SK-MEL-5 (cell line): Measurements from ENCODE around the gene PRR23E. TPM values are rescaled to one million over a fixed set of nuclear protein-coding genes. Genes with fewer than 3 reads are reported as not detected.

ENCODE experiments used
- DNase-seq: peaks from one replicate; pipeline ENCODE4 v3.0.0-alpha.2; 2016; ENCODE audit warnings: low read depth, low spot score
- in situ Hi-C: cut with HindIII; loops from 2 replicates; pipeline ENCODE4 v1.10.0; 2016; ENCODE audit warnings: low sequenced_read_pairs, high pct_unique_total_duplicates, low pct_unique_long_range_greater_than_20kb
- polyA plus RNA-seq, 2 experiments: library from polyadenylated mRNA; depleted of rRNA; stranded (reverse); fragments of >200 nt; gene quantifications; 2 replicates each; pipeline ENCODE4 v1.2.3, GENCODE V29; 2015
- total RNA-seq: library from RNA; depleted of rRNA; stranded (reverse); fragments of >200 nt; shearing (Covaris generic); gene quantifications from 2 replicates; pipeline ENCODE4 v1.2.3, GENCODE V29; 2014; rRNA removed

The PRR23E gene, protein sequence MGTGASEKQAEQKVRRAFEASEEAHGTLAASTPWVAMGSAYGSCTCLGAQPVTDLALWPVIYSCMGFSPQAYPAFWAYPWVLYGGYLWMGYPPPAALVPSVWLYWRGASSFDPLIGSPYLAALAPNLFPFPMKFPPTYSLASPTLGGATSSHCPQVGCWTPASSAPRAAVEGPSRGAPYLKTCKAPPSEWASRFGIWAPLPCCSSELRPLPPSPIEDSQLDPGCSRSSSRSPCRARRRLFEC
- not detected in 2 replicates for total RNA-seq
- not detected in 2 replicates for polyA plus RNA-seq (2015; cell fraction: cytosol; rRNA removed)
- not detected in 2 replicates for polyA plus RNA-seq (2015; cell fraction: nucleus; rRNA removed)

DNA sequence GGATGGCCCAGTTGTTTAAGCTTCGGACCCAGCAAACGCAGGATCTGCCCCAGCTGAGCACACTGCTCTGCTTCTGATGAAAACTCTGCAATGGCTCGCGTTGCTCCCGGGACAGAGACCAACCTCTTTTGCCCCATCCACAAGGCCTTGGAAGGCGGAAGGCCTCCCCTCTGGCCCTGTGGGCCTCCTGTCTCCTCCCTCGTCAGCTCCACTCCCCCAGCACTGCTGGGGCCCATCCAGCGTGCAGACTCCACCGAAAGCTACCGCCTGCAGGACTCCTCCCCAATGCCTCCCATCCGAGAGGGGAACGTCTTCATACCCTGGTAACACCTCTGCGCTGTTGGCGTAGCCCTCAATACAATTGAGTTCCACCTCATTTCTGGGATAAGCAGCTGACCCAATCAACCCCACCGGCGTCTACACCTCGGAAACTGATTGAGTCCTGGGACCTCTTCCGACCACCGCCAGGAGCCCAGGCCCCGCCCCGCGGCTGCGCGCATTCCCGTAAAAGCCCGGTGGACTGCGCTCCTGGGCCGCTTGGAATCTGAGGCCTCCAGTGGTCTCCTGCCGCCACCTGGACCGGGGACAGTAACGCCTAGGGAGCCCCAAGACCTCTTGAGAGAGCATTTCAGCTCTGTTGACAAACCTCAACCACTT, at the start of gene PRR23E:
Gene PRR23E (plus strand): TSS at position 556 of the 657 bp plus-strand sequence. CDS start 3,555 bp downstream, outside the sequence.
- in situ Hi-C loops, result no loop called here

DNA sequence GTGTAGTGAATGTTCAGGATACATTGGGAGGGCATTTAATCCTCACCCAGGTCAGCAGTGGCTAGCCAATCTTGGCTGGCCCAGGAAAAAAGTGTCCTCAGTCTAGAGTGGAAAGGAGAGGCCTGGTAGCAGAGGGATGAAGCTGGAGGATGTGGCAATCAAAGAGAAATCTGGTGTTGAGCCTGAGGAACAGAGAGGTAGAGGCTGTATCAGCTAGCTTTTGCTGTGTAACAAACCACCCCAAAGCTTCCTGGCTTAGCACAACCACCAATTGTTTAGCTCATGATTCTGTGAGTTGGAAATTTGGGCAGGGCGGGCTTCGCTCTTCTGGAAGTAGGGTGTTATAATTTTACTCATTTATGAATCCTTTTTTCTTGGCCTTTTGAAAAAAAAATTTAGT, 49.8 kb upstream of the PRR23E start:
- in situ Hi-C loops, result no loop called here
- DNase-seq, result no peak

More for the DNA sequence above, at the start of gene PRR23E:
- DNase-seq, result no peak

DNA sequence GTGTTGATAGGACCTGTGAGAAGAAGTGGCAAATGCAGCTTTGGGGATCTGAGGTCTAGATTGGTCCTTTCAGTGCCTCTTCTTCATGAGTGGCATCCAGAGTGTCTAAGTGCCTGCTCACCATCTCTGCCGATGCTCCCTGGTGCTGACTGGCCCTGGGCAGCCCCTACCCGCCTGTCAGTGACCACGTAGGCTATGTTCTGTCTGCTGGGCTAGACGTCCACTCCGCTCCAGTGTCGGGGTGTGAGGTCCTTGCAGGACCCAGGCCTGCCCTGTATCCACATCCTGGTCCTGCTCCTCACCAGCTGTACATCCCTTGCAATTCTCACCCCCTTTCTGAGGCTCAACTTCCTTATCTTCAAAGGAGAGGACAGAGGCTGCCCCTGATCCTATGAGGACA, 48.3 kb upstream of the PRR23E start:
- in situ Hi-C loops, result no loop called here
- DNase-seq, result no peak

DNA sequence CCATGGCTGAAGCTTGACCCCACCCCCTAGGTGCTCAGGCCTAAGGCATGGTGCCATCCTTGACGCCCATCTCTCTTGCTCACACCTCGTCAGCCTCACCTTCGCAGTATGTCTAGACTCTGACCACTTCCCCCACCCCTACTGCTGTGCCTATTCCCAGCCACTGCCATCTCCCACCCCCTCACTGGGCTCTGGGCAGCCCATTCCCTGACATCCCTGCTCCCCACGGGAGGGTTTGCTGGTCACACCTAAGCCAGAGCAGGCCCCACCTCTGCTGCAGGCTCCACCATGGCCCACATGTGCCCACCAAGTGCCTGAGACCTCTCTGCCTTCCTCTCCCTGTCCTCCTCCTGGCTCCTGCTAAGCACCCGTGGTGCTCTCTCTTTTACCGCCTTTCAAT, 47.7 kb upstream of the PRR23E start:
- in situ Hi-C loops, result no loop called here

DNA sequence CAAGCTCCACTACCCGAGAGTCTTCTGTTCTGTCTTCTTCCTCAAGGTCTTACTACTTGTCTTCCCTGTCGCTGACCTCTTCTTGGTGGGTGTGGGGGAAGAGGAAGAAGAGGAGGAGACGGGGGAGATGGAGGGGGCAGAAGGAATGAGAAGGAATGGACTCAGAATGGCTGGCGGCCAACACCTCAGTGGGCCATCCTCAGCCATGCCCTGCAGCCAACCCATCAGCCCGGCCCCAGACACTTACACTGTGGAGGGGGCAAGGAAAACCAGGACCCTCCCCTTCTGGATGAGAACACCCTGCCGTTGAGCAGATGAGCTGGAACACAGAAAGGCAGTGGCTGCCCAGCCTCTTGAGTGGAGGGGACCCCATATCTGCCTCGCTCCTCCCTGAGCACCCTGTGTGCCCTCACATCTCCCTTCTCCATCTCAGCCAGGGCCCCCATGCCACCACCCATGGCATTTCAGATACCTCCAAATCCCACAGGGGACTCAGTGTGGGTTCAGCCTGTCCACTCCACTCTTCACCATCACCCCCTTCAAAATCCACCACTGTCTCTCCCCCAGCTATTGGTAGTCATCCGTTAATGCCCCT, 45.5 kb upstream of the PRR23E start:
- no peak for DNase-seq
- in situ Hi-C loops, result no loop called here

More for the DNA sequence above, 47.7 kb upstream of the PRR23E start:
- DNase-seq, result no peak

DNA sequence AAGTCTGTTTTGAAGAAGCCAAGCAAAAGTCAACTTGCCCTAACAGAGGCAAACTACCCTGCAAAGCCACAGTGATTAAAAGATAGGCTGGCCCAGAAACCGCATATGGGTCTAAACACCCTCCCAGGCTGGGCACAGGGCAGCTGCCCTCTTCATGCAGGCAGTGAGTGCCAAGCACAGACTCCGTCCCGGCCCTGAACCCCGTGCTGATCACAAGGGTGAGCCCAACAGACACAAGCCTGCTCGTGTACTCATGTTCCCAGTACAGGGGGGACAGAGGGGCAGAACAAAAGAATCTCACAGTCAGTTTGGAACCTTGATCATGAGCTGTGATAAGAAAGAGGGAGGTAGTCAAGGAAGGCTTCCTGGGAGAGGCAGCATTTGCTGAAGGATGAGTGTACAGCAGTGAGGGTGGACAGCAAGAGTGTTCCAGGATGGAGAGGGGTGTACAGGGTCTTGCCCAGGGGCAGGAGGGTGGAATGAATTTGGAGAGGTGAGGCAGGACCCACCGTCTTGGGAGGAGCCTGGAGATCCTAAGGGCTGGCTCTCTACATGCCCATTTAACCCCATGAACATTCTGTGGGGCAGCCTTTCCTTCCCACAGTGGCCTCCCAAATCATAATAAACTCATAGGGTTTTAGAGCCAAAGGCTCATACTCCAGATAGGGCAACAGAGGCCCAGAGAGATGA, 43.2 kb upstream of the PRR23E start:
- no peak for DNase-seq
- in situ Hi-C loops, result no loop called here

DNA sequence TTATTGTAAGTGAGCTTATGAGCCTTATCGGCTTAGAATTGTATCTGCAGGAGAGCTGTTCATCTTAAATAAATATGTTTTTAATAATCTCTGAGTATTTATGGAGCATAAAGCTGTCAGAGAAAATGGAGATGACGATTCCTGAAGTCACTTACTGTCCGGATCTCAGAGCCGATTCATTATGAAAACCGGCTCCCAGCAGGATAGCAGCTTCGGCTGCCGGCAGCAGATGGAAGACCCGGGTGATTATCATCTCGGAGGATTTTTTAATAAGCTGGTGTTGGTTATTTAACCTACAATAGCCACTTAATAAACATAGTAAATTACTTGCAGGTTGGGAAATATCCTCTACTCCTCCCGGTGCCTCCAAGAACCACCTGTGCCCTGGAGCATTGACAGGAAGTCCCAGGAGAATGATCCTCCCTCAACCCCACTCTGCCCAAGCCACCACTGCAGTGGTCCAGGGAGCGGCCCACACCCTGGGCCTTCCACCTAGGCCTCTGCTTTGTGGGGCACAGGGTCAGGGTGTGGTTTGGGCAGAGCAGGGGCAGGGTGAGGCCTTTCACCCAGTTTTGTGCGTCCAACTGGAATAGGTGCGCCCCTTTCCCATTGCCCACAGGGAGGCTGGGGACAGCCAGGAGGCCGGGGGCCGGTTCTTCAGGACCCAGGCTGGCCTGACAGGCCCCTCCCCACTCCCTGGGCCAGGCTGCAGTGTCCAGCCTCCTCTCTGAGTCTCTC, 42.2 kb upstream of the PRR23E start:
- no peak for DNase-seq
- in situ Hi-C loops, result no loop called here

DNA sequence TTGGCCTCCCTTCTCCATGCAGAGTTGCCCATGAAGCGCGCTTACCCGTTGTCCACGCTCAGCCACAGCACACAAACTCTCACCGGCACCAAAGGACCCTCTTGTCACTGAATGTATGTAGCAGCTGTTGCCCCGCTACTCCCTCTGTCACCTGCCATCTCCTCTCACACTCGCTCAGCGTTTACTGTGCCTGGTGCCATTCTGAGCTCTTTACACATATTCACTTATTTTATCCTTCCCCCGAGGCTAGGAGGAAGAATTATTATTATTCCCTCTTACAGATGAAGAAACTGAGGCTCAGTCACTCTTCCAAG, 41.7 kb upstream of the PRR23E start:
- in situ Hi-C loops, result no loop called here
- DNase-seq, result no peak

DNA sequence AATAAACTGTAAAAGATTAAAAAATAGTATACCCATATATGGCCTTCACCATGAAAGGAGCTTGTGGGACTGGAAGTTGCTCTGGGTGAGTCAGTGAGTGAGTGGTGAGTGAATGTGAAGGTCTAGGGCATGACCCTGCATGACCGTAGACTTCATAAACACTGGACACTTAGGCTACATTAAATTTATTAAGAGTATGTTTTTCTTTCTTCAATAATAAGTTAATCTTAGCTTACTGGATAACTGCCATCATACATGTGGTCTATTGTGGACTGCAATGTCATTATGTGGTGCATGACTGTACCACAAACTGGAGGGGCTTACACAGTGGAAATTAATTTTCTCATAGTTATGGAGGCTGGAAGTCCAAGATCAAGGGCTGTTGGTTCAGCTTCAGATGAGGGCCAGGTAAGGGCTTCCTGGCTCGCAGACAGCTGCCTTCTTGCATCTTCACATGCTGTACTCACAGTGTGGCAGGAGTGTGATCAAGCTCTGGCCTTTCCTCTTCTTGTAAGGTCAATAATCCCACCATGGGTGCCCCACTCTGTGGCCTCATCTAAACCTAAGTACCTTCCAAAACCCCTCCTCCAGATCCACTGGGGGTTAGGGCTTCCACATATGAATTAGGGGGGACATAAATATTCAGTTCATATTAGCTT, 40.8 kb upstream of the PRR23E start:
- in situ Hi-C loops, result no loop called here

DNA sequence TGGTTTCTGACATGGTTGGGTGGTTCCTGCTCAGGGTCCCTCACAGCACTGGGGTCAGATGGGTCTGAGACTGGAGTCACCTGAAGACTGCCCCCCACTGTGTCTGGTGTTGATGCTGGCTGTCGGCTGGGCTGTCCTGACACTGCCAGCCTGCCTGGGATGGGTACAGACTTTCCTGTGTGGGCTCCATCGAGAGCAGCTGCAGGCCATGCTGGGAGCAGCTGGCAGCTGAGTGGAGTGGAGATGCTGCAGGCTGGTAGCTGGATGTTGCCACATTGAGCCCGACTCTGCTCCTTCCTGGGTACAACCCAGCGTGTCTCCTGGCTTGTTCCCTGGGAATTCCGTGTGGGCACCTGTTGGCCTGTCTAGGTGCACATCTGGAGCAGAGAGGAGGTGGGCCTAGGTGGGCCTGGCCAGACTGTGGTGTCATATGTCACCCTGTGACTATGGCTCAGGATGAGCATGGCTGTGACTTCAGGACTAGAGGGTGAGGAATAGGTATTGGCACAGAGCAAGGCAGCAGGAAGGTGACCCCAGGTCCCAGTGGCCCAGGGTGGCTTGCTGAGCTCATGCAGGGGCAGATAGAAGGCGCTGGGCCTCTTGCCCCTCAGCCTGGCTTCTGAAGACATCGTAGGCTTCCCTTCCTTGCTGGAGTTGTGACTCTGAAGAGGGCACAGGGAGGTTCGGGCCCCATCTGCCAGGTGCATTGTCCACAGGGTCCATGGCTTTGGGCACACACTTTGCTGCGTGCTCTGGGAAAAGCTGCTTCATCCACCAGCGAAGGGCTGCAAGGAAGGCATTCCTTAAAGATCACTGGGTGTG, 40.0 kb upstream of the PRR23E start:
- in situ Hi-C loops, result no loop called here
- DNase-seq, result no peak

More for the DNA sequence above, 40.8 kb upstream of the PRR23E start:
- no peak for DNase-seq

DNA sequence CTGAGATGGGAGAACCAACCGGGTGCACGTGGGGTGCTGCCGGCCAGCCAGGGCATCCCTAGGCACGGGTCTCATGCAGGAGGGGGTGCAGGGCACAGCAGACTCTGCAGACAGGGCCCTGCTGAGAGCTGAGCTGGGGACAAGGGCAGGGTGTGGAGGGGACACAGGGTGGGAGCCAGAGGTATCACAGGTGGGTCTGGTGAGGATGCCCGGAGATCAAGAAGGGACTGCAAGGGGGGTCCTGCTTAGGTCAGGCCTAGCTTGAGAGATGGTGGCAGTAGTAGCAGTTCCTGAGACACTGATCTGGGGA, 39.5 kb upstream of the PRR23E start:
- no peak for DNase-seq
- in situ Hi-C loops, result no loop called here

DNA sequence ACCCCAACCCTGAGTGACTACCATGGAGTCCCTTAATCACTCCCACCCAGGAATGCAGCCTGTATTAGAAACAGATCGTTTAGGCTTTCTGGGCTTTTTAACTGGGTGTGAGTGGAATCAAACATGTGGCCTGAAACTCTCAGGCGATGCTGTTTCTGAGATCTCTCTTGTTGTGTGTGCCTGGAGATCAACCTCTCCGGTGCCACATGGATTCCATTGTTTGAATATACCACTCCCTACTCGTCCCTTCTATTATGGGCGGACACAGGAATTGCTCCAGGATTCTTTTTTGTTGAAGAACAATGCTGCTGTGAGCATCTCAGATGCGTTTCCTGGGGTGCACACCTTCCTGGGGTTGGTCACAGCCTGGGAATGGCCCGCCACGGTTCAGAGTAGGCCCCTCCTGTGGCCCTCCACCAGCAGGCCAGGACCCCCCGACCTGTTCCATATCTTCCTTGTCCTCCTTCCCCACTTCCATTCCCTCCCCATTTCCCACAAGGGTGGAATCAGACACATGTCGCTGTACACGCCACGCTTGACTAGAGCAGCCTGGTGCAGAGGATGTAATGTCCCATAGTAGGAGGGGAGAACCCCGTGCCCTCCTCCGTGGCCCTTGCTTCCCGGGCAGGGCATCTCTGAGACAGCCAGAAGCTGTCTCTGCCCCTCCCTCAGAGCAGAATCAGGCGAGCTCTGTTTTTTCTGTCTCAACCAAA, 36.4 kb upstream of the PRR23E start:
- in situ Hi-C loops, result no loop called here
- DNase-seq, result no peak

DNA sequence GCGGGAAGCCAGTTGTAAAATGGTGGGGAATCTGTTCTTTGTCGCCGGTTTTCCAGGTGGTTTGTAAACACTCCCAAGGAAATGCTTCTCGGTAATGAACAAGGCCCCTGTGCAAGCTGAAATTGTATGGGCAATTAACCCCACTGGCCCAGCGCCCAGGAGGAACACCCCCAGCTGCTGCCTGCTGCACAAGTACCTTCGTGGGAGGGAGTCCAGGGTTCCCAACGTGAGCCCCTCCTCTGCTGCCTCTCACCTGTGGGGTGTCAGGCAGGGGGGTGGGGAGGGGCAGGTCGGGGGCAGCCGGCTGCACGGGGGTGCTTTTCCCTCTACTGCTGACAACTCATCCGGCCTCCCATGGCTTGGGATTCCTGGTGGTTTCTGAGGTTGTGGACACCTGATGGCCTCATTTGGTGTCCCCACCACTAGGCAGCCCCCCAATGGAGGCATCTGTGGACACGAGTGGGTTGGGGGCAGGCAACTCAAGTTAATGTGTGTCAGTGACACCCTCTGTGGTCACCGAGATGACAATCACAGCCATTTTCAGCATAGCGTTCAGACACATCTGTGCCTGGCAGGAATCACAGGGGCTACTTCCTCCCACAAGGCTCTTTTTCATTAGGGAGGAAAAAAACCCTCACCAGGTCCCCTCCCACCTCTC, 35.6 kb upstream of the PRR23E start:
- DNase-seq, result no peak
- in situ Hi-C loops, result no loop called here

DNA sequence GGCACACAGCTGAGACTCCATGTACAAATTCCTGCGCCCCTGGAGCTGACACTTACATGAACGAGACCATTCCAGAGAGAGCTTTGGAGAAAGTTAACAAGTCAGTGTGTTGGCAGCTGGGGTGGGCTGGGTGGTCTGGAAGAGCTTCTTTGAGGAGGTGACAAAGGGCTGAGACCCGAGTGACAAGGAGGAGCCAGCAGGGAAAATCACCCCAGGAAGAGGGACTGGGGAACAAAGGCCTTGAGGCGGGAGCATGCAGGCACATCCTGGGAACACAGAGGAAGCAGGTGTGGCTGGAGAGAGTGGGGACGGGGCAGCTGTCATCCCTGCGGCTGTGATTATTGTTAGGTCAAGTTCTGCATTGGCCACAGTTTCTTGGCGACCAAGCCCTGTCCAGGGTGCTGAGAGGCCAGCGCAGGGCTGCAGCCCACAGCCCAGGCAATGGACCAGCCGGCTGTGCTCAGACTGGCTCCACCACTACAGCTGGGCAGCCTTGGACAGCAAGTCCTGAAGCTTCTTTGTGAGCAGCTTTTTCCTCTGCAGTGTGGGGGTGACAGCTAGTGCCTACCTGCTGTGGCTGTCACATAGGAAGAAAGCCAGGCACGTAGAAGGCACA, 34.2 kb upstream of the PRR23E start:
- DNase-seq, result no peak
- in situ Hi-C loops, result no loop called here

DNA sequence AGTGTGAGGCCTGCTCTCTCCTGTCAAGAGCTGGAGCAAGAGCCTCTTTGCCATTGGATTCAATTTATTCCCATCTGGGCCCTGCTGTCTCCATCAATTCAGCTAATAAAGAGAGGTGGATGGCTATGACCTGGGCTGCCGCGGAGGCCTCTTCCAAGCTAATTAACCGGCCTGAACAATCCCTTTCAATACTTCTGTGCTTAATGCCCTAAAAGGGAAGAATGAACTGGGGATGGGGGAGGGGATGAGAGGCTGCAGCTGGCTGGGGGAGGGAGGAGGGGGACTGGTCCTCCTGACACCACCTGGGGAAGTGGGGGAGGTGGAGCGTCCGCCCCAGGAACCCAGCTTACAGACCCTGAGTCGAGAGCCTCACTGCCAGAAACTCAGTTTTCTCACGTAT, 33.4 kb upstream of the PRR23E start:
- no peak for DNase-seq
- in situ Hi-C loops, result no loop called here
